Lower leg skin (tissue), 3 donors: ENCODE data around the gene E2F2.
A peak's percentile ranks its signal among the peaks of the same experiment; 100 is the strongest.

Experiments used
- CTCF ChIP-seq, 3 donors: fragments of 450-650 bp; IDR thresholded peaks; one replicate each; pipeline ENCODE4 v1.5.1; 2016; ENCODE audit warnings: antibody characterized with exemption in 3 of 3, mild to moderate bottlenecking in 3 of 3, moderate library complexity in 2 of 3
- POLR2A ChIP-seq, 2 donors: fragments of 450-650 bp; IDR thresholded peaks; one replicate each; pipeline ENCODE4 v1.6.1; 2016 to 2017; ENCODE audit warnings: antibody characterized with exemption in 2 of 2, mild to moderate bottlenecking in 1 of 2, moderate library complexity in 1 of 2

GRCh38 chr1:23539698-23540266 is 8.7 kb upstream of the E2F2 start:
- TF ChIP-seq CTCF (IDR thresholded peaks at IDR 0.05), result peak in 1 of 3 donors; percentile 86
- TF ChIP-seq POLR2A (IDR thresholded peaks at IDR 0.05), result no peak
